ENCODE results near the gene CLTCL1.
"Not testable (repeated sequence)": the region's sequence is repeated elsewhere in the genome, so short reads cannot be mapped to it uniquely, and the experiment has no call there.

The CLTCL1 gene

DNA sequence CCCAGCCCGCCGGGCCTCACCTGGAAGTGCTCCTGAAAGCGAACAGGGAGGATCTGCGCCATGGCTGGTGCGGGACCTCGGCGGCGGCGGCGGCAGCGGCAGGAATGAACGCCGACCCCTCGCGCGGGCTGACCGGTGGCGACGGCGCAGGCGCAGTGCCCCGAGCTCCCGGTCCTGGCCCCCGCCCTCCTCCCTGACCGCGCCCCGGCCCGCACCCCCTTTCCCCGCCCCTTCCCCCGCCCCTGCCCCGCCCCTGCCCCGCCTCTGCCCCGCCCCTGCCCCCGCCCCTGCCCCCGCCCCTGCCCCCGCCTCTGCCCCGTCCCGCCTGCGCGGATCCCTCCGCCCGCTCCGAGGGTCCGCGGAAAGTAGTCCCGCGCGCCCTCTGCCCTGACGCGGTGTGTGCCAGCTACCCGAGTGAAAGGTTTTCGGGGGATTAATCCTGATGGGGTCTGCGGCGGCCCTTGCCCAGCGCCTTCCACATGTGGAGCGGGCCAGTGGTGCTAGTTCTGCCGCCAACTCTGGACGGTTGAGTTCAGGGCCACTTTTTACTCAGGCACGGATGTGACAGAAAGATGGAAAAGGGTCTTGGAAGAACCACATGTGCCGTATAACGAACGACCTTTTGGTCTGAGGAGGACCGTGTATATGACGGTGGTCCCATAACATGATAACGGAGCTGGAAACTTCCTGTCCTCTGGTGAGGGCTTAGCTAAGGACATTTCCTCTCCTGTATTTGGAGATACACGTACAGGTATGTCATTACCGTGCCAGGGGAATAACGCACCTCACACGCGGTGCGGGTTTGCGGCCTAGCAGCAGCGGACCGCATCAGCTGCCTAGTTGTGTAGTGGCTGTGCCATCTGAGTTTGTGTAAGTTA lies at the start of gene CLTCL1:
CLTCL1 (minus strand) TSS at position 140 of the 878 bp plus-strand sequence; CDS start at position 62, 78 bp downstream.
- DNase-seq (ENCODE audit: low read depth) = no peak

DNA sequence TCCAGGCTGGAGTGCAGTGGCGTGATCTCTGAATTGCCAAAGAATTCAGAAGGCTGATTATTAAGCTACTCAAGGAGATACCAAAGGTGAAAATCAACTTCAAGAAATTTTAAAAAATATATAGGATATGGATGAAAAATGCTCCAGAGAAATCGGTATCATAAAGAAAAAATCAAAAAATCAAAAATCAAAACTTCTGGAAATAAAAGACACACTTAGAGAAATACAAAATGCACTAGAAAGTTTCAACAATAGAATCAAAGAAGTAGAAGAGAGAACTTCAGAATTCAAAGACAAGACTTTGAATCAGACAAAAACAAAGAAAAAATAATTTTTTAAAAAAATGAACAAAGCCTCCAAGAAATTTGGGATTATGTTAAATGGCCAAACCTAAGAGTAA lies 45.6 kb upstream of the CLTCL1 start:
- DNase-seq (ENCODE audit: low read depth) = no peak

DNA sequence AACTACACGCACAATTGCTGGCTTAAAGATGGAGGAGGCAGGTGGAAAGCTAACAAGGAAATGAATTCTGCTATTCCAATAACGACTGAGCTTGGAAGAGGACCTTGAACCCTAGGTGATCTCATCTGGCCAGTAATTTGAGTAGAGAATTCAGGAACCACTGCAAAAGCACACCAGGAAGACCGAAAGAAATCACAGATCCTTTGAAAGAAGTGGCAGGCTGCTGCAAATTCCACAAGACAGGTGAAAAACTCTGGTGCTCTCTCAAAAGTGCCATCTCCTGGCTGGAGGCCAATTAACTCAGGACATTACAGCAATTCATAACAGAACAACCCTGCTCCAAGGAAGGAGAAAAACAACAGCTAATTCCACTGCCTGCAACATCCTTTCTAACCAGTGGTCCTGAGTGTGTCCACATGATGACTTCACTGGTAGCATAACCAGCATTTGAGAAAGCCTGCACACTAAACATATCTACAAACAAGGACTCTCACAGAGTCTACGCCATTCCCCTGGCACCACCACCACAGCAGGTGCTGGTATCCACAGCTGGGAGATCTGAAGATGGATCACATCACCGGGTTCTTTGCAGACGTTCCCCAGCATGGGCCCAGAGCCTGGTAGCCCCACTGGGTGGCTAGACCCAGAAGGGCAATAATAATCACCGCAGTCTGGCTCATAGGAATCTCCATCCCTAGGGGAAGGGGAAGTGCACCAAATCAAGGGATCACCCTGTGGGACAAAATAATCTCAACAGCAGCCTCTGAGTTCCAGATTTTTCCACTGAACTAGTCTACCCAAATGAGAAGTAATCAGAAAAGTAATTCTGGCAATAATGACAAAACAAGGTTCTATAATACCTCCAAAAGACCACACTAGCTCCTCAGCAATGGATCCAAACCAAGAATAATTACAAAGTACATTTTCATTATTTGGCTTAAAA lies 44.9 kb upstream of the CLTCL1 start:
- no peak for DNase-seq (ENCODE audit: low read depth)

DNA sequence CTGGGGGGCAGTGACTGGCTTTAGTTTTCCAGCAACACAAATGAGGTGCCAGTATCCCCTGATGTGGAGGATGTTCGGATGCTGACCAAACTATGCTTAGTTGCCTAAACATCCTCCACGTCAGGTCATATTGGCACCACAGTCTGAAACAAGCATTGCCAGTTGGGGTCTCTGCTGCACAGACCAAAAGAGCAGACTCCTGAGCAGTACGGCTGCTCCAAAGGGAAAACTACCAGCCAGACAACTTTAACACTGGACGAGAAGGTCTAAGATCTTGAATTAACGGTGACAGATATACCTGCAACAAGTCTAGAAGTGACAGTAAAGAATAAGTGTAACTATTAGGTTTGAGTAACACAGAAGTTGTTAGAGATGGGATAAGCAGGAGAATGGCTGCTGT lies 40.5 kb upstream of the CLTCL1 start:
- DNase-seq (ENCODE audit: low read depth) = no peak

DNA sequence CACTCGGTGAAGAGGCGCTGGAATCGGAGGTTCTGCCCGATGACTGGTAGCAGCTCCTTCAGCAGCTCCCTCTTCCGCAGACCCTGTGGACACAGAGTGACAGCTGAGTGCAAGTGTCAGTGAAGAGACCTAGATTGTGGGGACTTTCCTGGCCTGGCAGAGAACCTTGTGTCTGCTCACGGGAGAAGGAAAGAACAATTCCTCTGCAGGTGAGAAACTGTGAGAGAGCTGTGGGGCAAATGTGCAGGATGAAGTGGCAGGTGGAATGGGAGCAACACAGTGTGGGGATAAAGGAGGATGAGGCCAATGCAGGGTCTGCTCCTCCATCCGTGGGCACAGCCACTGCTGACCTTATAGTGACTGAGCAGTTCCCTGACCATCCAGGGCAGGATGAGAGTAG lies 40.0 kb upstream of the CLTCL1 start:
- no peak for DNase-seq (ENCODE audit: low read depth)

DNA sequence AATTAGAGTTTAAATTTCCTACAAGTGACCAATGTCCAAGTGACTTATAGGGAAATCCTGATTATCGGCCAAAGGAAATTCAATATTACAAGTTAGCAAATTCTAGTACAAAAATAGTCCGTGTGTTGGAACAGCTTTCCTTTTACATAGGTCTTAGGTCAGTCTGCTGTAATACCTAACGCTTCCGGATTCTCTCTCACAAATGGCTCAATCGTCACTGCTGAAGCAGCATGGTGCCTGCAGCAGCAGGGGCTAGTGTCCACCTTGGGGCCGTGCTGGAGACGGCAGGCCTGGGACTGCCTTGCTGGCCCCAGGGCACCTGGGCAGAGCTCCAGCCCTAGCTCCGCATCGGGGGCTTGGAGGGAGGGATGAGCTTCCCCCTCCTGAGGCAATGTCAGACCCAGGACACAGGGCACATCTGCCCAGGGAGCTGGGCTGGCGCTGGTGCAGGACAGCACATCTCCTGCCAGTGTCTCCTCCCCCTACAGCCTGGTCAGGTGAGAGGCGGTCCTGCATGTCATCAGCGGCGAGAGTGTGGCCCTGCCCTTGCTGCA lies 39.4 kb upstream of the CLTCL1 start:
- no peak for DNase-seq (ENCODE audit: low read depth)

DNA sequence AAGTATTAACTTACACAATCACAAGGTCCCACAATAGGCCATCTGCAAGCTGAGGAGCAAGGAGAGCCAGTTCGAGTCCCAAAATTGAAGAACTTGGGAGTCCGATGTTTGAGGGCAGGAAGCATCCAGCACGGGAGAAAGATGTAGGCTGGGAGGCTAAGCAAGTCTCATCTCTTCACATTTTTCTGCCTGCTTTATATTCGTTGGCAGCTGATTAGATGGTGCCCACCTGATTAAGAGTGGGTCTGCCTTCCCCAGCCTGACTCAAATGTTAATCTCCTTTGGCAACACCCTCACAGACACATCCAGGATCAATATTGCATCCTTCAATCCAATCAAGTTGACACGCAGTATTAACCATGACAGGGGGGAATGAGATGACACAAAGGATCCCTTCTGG lies 38.7 kb upstream of the CLTCL1 start:
- DNase-seq (ENCODE audit: low read depth) = not testable (repeated sequence)

DNA sequence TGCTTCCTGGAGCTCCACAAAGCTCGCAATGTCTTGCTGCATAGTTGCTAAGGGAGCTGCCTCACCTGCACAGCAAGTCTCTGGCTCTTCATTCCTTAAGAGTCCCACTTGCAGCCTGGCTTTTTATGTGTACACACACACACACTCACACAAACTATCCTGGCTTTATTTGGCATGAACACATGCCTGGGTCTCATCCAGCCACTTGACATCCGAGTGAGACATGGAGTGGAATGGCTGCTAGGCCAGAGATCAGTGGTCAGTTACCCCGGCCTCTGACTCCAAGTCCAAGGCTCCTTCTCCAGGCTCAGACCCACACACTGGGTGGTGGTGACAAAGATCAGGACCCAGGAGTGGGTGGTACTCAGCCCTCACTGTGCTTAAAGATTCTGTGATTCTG lies 37.9 kb upstream of the CLTCL1 start:
- no peak for DNase-seq (ENCODE audit: low read depth)

DNA sequence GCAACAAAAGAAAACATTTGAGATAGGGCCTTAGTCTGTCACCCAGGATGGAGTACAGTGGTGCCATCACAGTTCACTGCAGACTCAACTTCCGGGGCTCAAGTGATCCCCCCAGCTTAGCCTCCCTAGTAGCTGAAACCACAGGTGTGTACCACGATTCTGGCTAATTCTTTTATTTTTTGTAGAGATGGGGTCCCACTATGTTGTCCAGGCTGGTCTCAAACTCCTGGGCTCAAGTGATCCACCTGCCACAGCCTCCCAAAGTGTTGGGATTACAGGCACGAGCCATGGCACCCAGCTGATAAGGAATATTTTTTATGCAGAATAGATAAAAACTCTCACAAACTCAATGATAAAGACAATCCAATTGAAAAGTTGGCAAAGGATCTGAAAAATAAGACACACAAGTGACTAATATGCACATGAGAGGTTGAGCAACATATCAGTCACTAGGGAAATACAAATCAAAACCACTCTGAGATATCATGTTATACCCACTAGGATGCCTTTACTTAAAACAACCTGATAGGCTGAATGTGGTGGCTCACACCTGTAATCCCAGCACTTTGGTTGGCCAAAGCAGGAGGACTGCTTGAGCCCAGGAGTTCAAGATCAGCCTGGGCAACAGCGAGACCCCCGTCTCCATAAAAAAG lies 33.9 kb upstream of the CLTCL1 start:
- peak; percentile 56 for DNase-seq (ENCODE audit: low read depth)

DNA sequence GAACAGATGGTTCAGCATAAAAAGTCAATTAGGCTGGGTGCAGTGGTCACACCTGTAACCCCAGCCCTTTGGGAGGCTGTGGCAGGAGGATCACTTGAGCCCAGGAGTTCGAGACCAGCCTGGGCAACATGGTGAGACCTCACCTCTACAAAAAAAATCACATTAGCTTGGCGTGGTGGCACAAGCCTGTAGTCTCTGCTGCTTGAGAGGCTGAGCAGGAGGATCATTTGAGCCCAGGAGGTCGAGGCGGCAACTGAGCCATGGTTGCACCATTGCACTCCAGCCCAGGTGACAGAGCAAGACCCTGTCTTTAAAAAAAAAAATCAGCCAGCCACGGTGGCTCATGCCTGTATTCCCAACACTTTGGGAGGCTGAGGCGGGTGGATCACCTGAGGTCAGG lies 31.9 kb upstream of the CLTCL1 start:
- not testable (repeated sequence) for DNase-seq (ENCODE audit: low read depth)

DNA sequence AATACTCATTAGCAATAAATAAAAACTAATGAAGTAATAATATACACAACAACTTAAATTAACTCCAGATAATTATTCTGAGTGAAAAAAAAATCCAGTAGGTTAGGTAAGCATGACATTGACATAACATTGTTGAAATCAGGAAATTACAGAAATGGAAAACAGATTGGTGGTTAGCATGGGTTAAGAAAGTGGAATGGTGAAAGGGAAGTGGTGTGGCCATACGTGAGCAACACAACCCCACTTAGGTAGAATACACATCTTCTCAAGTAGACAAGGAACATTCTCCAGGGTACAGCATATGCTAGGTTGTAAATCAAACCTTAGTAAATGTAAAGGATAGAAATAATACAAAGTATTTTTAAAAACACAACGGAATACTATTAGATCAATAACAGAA lies 30.2 kb upstream of the CLTCL1 start:
- DNase-seq (ENCODE audit: low read depth) = no peak

DNA sequence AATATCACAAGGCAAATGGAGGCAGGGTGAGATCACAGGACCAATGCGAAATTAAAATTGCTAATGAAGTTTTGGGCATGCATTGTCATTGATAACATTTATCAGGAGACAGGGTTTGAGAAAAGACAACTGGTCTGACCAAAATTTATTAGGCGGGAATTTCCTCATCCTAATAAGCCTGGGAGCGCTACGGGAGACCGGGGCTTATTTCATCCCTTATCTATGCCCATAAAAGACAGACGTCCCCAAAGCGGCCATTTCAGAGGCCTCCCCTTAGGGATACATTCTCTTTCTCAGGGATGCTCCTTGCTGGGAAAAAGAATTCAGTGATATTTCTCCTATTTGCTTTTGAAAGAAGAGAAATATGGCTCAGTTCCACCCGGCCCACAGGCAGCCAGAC lies 28.6 kb upstream of the CLTCL1 start:
- DNase-seq (ENCODE audit: low read depth) = not testable (repeated sequence)

DNA sequence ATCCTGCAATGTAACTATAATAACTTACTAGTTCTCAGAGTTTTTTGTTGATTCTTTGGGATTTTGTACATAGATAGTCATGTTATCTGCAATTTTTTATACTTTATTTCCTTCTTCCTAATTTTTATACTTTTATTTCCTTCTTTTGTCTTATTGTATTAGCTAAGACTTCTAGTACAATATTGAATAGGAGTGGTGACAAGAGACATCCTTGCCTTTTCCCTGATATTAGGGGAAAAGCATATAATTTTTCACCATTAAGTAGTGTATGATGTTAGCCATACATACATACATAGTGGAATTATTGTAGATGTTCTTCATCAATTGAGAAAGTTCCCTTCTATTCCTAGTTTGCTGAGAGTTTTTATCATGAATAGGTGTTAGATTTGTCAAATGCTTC lies 27.8 kb upstream of the CLTCL1 start:
- no peak for DNase-seq (ENCODE audit: low read depth)

DNA sequence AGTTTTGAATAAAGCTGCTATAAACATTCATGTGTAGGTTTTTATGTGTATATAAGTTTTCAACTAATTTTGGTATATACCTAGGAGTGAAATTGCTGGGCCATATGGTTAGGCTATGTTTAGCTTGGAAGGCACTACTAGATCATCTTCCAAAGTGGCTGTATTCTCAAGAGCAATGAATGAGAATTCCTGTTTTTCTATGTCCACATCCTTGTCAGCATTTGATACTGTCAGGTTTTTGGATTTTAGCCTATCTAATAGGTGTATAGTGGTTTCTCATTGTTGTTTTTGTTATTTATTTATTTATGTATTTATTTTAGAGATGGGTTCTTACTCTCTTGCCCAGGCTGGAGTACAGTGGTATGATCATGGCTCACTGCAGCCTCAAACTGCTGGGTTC lies 26.3 kb upstream of the CLTCL1 start:
- DNase-seq (ENCODE audit: low read depth) = no peak

DNA sequence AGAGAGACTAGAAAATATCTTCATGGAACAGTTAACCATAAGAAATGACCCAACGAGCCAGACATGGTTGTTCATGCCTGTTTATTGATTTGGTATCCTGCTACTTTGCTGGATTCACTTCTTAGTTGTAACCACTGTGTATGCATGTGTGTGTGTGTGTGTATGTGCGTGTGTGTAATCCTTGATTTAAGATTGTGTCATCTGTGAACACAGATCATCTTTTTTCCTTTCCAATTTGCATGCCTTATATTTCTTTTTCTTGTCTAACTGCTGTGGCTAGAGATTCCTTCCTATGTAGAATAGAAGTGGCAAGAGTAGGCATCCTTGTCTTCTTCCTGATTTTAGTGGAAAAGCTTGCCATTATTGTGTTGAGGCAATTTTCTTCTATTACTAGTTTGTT lies 16.4 kb upstream of the CLTCL1 start:
- DNase-seq (ENCODE audit: low read depth) = no peak

DNA sequence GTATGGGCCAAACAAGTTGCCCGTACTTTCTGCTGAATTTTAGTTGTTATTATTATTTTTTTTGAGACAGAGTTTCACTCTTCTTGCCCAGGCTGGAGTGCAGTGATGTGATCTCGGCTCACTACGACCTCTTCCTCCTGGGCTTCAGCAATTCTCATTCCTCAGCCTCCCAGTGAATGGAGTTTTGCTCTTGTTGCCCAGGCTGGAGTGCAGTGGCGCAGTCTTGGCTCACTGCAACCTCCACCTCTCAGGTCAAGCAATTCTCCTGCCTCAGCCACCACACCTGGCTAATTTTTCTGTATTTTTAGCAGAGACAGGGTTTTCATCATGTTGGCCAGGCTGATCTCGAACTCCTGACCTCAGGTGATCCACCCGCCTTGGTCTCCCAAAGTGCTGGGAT lies 15.0 kb upstream of the CLTCL1 start:
- not testable (repeated sequence) for DNase-seq (ENCODE audit: low read depth)

DNA sequence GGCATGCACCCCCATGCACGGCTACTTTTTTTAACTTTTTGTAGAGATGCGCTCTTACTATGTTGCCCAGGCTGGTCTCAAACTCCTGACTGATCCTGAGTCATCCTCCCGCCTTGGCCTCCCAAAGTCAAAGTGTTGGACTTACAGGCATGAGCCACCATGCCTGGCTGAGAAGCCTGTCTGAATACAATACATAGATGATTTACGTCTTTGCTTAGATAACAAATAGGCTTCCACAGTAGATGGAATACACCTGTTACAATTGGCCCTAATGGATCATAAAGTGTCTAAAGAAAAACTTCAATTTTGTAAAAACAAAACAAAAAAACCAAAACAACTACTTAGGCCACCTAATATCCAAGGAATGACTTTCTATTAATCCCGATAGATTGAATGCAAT lies 13.0 kb upstream of the CLTCL1 start:
- DNase-seq (ENCODE audit: low read depth) = no peak

DNA sequence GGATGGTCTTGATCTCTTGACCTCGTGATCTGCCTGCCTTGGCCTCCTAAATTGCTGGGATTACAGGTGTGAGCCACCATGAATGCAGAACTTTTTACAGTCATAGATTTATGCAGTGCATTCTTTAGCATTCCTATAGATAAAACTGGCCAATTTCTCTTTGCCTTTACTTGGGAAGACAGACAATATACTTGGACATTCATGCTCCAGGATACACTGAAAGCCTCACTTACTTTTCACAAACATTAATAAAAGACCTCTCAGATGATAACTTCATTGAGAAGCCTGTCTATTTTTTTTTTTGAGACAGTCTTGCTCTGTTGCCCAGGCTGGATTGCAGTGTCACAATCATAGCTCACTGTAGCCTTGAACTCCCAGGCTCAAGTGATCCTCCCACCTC lies 12.3 kb upstream of the CLTCL1 start:
- DNase-seq (ENCODE audit: low read depth) = no peak

DNA sequence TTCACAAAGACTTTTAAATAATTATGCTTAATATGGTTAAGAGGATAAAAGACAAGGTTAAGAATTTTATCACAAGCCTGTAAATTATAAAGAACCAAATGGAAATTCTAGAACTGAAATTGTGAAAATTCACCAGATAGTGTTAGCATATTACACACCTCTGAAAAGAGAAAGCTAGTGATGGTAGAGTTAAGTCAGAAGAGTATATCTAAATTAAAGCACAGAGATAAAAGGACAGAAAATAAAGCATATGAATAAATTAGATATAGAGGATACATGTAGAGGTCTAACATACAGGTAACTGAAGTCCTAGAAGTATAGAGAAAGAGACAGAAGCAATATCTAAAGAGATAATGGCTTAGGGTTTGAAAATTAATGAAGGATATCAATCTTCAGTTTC lies 4.2 kb upstream of the CLTCL1 start:
- no peak for DNase-seq (ENCODE audit: low read depth)

DNA sequence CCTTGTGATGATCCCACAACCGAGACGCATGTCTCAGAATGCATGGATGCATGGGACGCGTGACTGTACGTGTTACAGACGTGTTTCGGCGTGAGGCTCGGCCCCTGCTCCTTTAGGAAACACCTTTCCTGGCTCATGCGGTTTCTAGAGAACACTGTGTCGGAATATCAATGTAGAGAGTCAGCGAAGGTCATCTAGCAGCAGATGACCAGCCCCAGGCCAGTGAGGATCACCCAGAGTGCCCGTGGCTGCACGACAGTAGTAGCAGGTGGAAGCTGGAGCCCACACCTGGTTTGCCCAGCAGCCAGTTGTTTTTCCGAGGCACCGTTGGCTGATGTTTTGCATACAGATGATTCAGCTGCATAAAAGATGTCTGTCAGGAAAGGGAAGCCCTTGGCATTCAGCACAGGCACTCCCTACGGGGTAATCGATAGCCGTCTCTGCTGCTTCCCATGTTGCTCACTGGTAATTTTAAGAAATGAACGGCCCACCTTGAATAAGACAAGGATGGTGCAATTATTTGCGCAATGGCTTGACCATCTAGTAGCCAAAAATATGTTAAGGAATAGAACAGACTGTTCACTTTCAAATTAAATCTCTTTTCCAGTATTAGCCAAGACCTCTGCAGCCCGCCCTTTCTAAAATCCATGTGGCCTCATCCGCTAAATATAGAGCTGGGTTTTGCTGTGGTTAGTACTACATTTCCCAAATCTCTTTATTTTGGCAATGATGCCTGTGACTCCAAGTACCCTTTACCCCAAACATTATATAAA lies 1.1 kb upstream of the CLTCL1 start:
- DNase-seq (ENCODE audit: low read depth) = peak; percentile 51

DNA sequence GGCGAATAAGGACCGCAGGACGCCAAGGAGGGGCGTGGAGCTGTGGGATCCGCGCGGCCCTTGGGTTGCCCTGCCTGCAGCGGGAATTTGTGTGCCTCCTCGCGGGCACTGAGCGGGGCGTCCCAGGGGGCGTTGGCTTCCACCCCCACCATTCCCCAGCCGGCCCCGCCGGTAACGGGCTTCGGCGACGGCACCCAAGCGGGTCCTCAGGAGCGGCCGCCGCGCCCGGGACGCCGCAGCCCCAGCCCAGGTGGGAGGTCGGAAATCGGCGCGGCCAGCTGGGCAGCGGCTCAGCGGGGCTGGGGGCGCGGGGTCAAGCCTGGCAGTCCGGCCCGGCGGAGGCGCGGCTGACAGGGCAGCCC lies 320 bp downstream of the CLTCL1 start:
- no peak for DNase-seq (ENCODE audit: low read depth)
